RWPE1 (cell line): ENCODE results near the gene SNX30.

Source experiments
- CTCF ChIA-PET: fragments of 350-600 bp; sonication (Branson Sonifier 250); formaldehyde crosslinking; extraction: SDS; loops from one replicate; lab custom pipeline; 2021; lab: Yijun Ruan, JAX
- POLR2A ChIA-PET: fragments of 400-600 bp; formaldehyde crosslinking; extraction: SDS; loops from one replicate; lab custom pipeline; 2020; ENCODE audit warnings: antibody characterized with exemption; ENCODE audit not compliant: low non-redundant PET; lab: Yijun Ruan, JAX
- DNase-seq: peaks from one replicate; pipeline ENCODE4 v3.0.0; 2012; ENCODE audit warnings: low spot score
- H3K27ac ChIP-seq: fragments of 450-650 bp; 2 replicates; pipeline ENCODE4 v1.5.1; 2017
- CTCF ChIP-seq: fragments of 450-650 bp; conservative IDR thresholded peaks from 2 replicates; pipeline ENCODE4 v1.5.1; 2017; ENCODE audit warnings: low read depth, mild to moderate bottlenecking

Gene SNX30

GRCh38 chr9:112755016-112755427, 4.5 kb downstream of the SNX30 start:
- ChIA-PET CTCF (interaction anchor here (0.7 kb wide), 1 partner anchor 239 kb away, joined by 3 read pairs; no protein-coding TSS in a partner anchor), POLR2A (no interaction called here)
- no peak for TF ChIP-seq CTCF
- no peak for DNase-seq
- no peak overlapping the region for H3K27ac ChIP-seq

- ChIA-PET POLR2A (no interaction called here), CTCF (no interaction called here)
- H3K27ac ChIP-seq, result no peak overlapping the region
- no peak for DNase-seq
- no peak for TF ChIP-seq CTCF
These were observed 5.1 kb downstream of the SNX30 start for GRCh38 chr9:112755675-112756074.

- ChIA-PET POLR2A (no interaction called here), CTCF (interaction anchor here (0.7 kb wide), 1 partner anchor 39 kb away, joined by 4 read pairs; the partner anchor contains the start of gene INIP)
- TF ChIP-seq CTCF, result no peak
- peak; percentile 44 for DNase-seq
- no peak overlapping the region for H3K27ac ChIP-seq
These were observed 6.8 kb downstream of the SNX30 start for GRCh38 chr9:112757282-112757883.

- H3K27ac ChIP-seq, result no peak overlapping the region
- DNase-seq, result no peak
- TF ChIP-seq CTCF, result no peak
- ChIA-PET CTCF (interaction anchor here (0.7 kb wide), 1 partner anchor 40 kb away, joined by 4 read pairs; the partner anchor contains the start of gene INIP), POLR2A (no interaction called here)
These were observed 7.4 kb downstream of the SNX30 start for GRCh38 chr9:112757940-112758339.

- CTCF ChIA-PET, result interaction anchor here (0.5 kb wide), 1 partner anchor 33 kb away, joined by 3 read pairs; no protein-coding TSS in a partner anchor
- POLR2A ChIA-PET, result no interaction called here
- DNase-seq, result no peak
- TF ChIP-seq CTCF, result no peak
- H3K27ac ChIP-seq, result no peak overlapping the region
These were observed 10.3 kb downstream of the SNX30 start for GRCh38 chr9:112760821-112761220.

GRCh38 chr9:112761912-112762655, 11.5 kb downstream of the SNX30 start:
- no peak for TF ChIP-seq CTCF
- no peak for DNase-seq
- POLR2A ChIA-PET, result no interaction called here
- CTCF ChIA-PET, result interaction anchor here (0.6 kb wide), 1 partner anchor 125 kb away, joined by 3 read pairs; no protein-coding TSS in a partner anchor
- H3K27ac ChIP-seq, result no peak overlapping the region
